ENCODE data around the gene CEP89.

DNA sequence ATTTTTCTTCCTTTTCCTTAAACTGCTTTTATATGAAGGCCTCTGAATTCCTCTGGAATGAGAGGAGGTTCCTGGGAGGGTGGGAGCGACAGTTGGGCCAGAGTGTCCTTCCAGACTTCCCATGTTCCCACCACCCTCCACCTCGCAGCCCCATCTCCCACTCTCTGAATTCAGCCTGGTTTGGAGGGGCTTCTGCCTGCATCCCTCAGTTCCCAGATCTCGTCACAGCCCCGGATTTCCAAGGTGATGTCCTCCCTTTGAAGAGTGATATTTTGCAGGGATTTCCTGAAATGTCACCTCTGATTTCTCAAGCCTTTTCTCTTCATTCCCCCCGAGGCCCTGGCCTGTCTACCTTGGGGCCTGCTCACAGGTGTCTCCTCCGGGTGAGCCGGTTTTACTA is 85.5 kb downstream of the CEP89 start:
- TF ChIP-seq, protein P1, sequence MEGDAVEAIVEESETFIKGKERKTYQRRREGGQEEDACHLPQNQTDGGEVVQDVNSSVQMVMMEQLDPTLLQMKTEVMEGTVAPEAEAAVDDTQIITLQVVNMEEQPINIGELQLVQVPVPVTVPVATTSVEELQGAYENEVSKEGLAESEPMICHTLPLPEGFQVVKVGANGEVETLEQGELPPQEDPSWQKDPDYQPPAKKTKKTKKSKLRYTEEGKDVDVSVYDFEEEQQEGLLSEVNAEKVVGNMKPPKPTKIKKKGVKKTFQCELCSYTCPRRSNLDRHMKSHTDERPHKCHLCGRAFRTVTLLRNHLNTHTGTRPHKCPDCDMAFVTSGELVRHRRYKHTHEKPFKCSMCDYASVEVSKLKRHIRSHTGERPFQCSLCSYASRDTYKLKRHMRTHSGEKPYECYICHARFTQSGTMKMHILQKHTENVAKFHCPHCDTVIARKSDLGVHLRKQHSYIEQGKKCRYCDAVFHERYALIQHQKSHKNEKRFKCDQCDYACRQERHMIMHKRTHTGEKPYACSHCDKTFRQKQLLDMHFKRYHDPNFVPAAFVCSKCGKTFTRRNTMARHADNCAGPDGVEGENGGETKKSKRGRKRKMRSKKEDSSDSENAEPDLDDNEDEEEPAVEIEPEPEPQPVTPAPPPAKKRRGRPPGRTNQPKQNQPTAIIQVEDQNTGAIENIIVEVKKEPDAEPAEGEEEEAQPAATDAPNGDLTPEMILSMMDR (conservative IDR thresholded peaks at IDR 0.05; ENCODE audit: low read depth, low read length), result no peak
- TF ChIP-seq POLR2A (IDR thresholded peaks at IDR 0.05; ENCODE audit: low read depth, low read length) (no peak), FOS (IDR thresholded peaks at IDR 0.05; ENCODE audit: low read depth, low read length) (no peak), MXI1 (IDR thresholded peaks at IDR 0.05; ENCODE audit: borderline replicate concordance, low read depth, low read length) (no peak), MAZ (IDR thresholded peaks at IDR 0.05; ENCODE audit: borderline replicate concordance, low read depth, low read length) (no peak), CHD1 (IDR thresholded peaks at IDR 0.05; ENCODE audit: low read depth, low read length) (no peak), RAD21 (IDR thresholded peaks at IDR 0.05; ENCODE audit: low read length) (no peak), CEBPB (IDR thresholded peaks at IDR 0.05; ENCODE audit: low read depth, low read length) (no peak)

Measured in IMR-90 (cell line).